Measurements from ENCODE around the gene TAS2R16.

GRCh38 chr7:123004931-123005330, 9.4 kb upstream of the TAS2R16 start:
- TF ChIP-seq CTCF (IDR thresholded peaks at IDR 0.05) (no peak), POLR2A (IDR thresholded peaks at IDR 0.05) (no peak)
